Skeletal muscle satellite cell (primary cell): ENCODE data around the gene SLC29A1.

Experiments
- H3K27me3 ChIP-seq: 2 replicates; pipeline ENCODE4 v1.7.0; 2013; ENCODE audit warnings: low read length; ENCODE audit not compliant: control insufficient read depth, insufficient read depth
- H3K36me3 ChIP-seq: 2 replicates; pipeline ENCODE4 v1.7.0; 2013; ENCODE audit warnings: mild to moderate bottlenecking, control low read depth, low read length; ENCODE audit not compliant: insufficient read depth
- H3K4me1 ChIP-seq: 2 replicates; pipeline ENCODE4 v1.7.0; 2013; ENCODE audit warnings: low read length; ENCODE audit not compliant: control insufficient read depth, insufficient read depth
- H3K4me2 ChIP-seq: 2 replicates; pipeline ENCODE4 v1.7.0; 2013; ENCODE audit warnings: mild to moderate bottlenecking, low read length
- H3K4me3 ChIP-seq: 2 replicates; pipeline ENCODE4 v1.7.0; 2013; ENCODE audit warnings: low read length
- H3K9ac ChIP-seq: 2 replicates; pipeline ENCODE4 v1.7.0; 2013; ENCODE audit warnings: mild to moderate bottlenecking, low read depth, low read length, moderate library complexity
- H3K9me3 ChIP-seq: replicated peaks from 2 replicates; pipeline ENCODE4 v1.7.0; 2013; ENCODE audit warnings: mild to moderate bottlenecking, control low read depth, low read length

SLC29A1 gene

GRCh38 chr6:44246663-44247337, 23.4 kb downstream of the SLC29A1 start, which contains the start of gene HSP90AB1:
Gene HSP90AB1, plus strand, starts transcription at chr6:44247101. Its CDS starts 1,529 bp downstream, at chr6:44248630.
- no peaks in the 10 kb centered on the region for H3K9me3 ChIP-seq
- peak within 1 kb of the TSS; percentile 91 for H3K4me2 ChIP-seq

GRCh38 chr6:44247338-44248302, 24.2 kb downstream of the SLC29A1 start:
- peak overlapping the region; percentile 81 for H3K4me3 ChIP-seq
- H3K27me3 ChIP-seq: no peaks in the 10 kb centered on the region
- H3K36me3 ChIP-seq: peaks cover 47% of the 10 kb centered on the region
- no peaks in the 10 kb centered on the region for H3K9me3 ChIP-seq
- H3K9ac ChIP-seq: peak overlapping the region; percentile 97
- H3K4me2 ChIP-seq: peak overlapping the region; percentile 91
- peaks cover 34% of the 10 kb centered on the region for H3K4me1 ChIP-seq

More at GRCh38 chr6:44246663-44247337, 23.4 kb downstream of the SLC29A1 start, which contains the start of gene HSP90AB1:
- Histone ChIP-seq H3K4me1 (peaks cover 34% of the 10 kb centered on the region), H3K4me3 (peak within 1 kb of the TSS; percentile 81), H3K27me3 (no peaks in the 10 kb centered on the region), H3K9ac (peak within 1 kb of the TSS; percentile 97), H3K36me3 (peaks cover 41% of the 10 kb centered on the region)

GRCh38 chr6:44248579-44248978, 25.2 kb downstream of the SLC29A1 start:
- no peaks in the 10 kb centered on the region for H3K9me3 ChIP-seq
- peak overlapping the region; percentile 97 for H3K9ac ChIP-seq
- H3K4me1 ChIP-seq: peaks cover 34% of the 10 kb centered on the region
- peak overlapping the region; percentile 81 for H3K4me3 ChIP-seq
- peak overlapping the region; percentile 91 for H3K4me2 ChIP-seq
- peaks cover 57% of the 10 kb centered on the region for H3K36me3 ChIP-seq
- H3K27me3 ChIP-seq: no peaks in the 10 kb centered on the region

- H3K9ac ChIP-seq: peak overlapping the region; percentile 97
These were observed 25.8 kb downstream of the SLC29A1 start for GRCh38 chr6:44249082-44249748.

GRCh38 chr6:44250067-44250717, 26.8 kb downstream of the SLC29A1 start:
- Histone ChIP-seq H3K4me1 (peaks cover 44% of the 10 kb centered on the region), H3K36me3 (peaks cover 73% of the 10 kb centered on the region), H3K4me2 (peak overlapping the region; percentile 91), H3K4me3 (no peak overlapping the region), H3K27me3 (no peaks in the 10 kb centered on the region), H3K9ac (no peak overlapping the region), H3K9me3 (no peaks in the 10 kb centered on the region)

More at GRCh38 chr6:44249082-44249748, 25.8 kb downstream of the SLC29A1 start:
- no peaks in the 10 kb centered on the region for H3K27me3 ChIP-seq
- H3K4me3 ChIP-seq: peak overlapping the region; percentile 81
- H3K4me1 ChIP-seq: peaks cover 36% of the 10 kb centered on the region
- H3K9me3 ChIP-seq: no peaks in the 10 kb centered on the region
- H3K36me3 ChIP-seq: peaks cover 63% of the 10 kb centered on the region
- peak overlapping the region; percentile 91 for H3K4me2 ChIP-seq

- H3K4me3 ChIP-seq: no peak overlapping the region
- H3K36me3 ChIP-seq: peaks cover 75% of the 10 kb centered on the region
- no peak overlapping the region for H3K9ac ChIP-seq
- H3K4me1 ChIP-seq: peaks cover 42% of the 10 kb centered on the region
- no peaks in the 10 kb centered on the region for H3K27me3 ChIP-seq
- H3K4me2 ChIP-seq: peak overlapping the region; percentile 8
- no peaks in the 10 kb centered on the region for H3K9me3 ChIP-seq
These were observed 27.3 kb downstream of the SLC29A1 start for GRCh38 chr6:44250718-44251123.

GRCh38 chr6:44251576-44252524, 28.5 kb downstream of the SLC29A1 start:
- peaks cover 75% of the 10 kb centered on the region for H3K36me3 ChIP-seq
- no peaks in the 10 kb centered on the region for H3K9me3 ChIP-seq
- no peak overlapping the region for H3K9ac ChIP-seq
- peaks cover 46% of the 10 kb centered on the region for H3K4me1 ChIP-seq
- no peak overlapping the region for H3K4me2 ChIP-seq
- no peaks in the 10 kb centered on the region for H3K27me3 ChIP-seq
- H3K4me3 ChIP-seq: no peak overlapping the region

GRCh38 chr6:44253307-44254101, 30.1 kb downstream of the SLC29A1 start:
- peaks cover 52% of the 10 kb centered on the region for H3K4me1 ChIP-seq
- peaks cover 67% of the 10 kb centered on the region for H3K36me3 ChIP-seq
- H3K4me2 ChIP-seq: peak overlapping the region; percentile 10
- no peaks in the 10 kb centered on the region for H3K27me3 ChIP-seq
- H3K4me3 ChIP-seq: no peak overlapping the region
- no peaks in the 10 kb centered on the region for H3K9me3 ChIP-seq
- no peak overlapping the region for H3K9ac ChIP-seq

GRCh38 chr6:44254191-44255104, 31.1 kb downstream of the SLC29A1 start:
- no peak overlapping the region for H3K9ac ChIP-seq
- H3K4me2 ChIP-seq: peak overlapping the region; percentile 94
- H3K4me3 ChIP-seq: no peak overlapping the region
- no peaks in the 10 kb centered on the region for H3K9me3 ChIP-seq
- H3K36me3 ChIP-seq: peaks cover 57% of the 10 kb centered on the region
- H3K4me1 ChIP-seq: peaks cover 42% of the 10 kb centered on the region
- H3K27me3 ChIP-seq: no peaks in the 10 kb centered on the region
